ENCODE data around the gene LIPA.

GRCh38 chr10:89256962-89257361 is 5.4 kb upstream of the LIPA start:
- TF ChIP-seq, protein P1, sequence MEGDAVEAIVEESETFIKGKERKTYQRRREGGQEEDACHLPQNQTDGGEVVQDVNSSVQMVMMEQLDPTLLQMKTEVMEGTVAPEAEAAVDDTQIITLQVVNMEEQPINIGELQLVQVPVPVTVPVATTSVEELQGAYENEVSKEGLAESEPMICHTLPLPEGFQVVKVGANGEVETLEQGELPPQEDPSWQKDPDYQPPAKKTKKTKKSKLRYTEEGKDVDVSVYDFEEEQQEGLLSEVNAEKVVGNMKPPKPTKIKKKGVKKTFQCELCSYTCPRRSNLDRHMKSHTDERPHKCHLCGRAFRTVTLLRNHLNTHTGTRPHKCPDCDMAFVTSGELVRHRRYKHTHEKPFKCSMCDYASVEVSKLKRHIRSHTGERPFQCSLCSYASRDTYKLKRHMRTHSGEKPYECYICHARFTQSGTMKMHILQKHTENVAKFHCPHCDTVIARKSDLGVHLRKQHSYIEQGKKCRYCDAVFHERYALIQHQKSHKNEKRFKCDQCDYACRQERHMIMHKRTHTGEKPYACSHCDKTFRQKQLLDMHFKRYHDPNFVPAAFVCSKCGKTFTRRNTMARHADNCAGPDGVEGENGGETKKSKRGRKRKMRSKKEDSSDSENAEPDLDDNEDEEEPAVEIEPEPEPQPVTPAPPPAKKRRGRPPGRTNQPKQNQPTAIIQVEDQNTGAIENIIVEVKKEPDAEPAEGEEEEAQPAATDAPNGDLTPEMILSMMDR (optimal IDR thresholded peaks at IDR 0.05 in 1 of 3, IDR thresholded peaks at IDR 0.05 in 1 of 3, conservative IDR thresholded peaks at IDR 0.05 in 1 of 3; ENCODE audit: extremely low read depth in 1 of 3, insufficient read depth in 2 of 3, low read length in 3 of 3), result no peak
- no peak for TF ChIP-seq EZH2 (IDR thresholded peaks at IDR 0.05; ENCODE audit: low read length)
